Nephron (organoid): ENCODE results near the gene FUT1.

ENCODE experiments used
- H3K27ac Mint-ChIP-seq, 3 experiments: 2 replicates each; pipeline ENCODE4 v1.8.0; 2020; ENCODE audit warnings: mixed read lengths in 3 of 3, mild to moderate bottlenecking in 2 of 3, moderate library complexity in 1 of 3
- H3K27me3 Mint-ChIP-seq: 2 replicates; pipeline ENCODE4 v1.8.0; 2021; ENCODE audit warnings: low read depth, mild to moderate bottlenecking, moderate library complexity, mixed read lengths
- H3K36me3 Mint-ChIP-seq: 2 replicates; pipeline ENCODE4 v1.8.0; 2020; ENCODE audit warnings: low read depth, mixed read lengths
- H3K4me1 Mint-ChIP-seq: 2 replicates; pipeline ENCODE4 v1.8.0; 2020; ENCODE audit warnings: mixed read lengths
- H3K4me3 Mint-ChIP-seq, 3 experiments: 2 replicates each; pipeline ENCODE4 v1.8.0; 2020; ENCODE audit warnings: mild to moderate bottlenecking in 3 of 3, mixed read lengths in 3 of 3, moderate library complexity in 2 of 3
- H3K9me3 Mint-ChIP-seq: 2 replicates; pipeline ENCODE4 v1.8.0; 2020; ENCODE audit warnings: mixed read lengths
- TF ChIP-seq, protein P1 (sequence below), 3 experiments: fragments of 200-600 bp; sonication (generic); IDR thresholded peaks; one replicate each; pipeline ENCODE4 v1.5.0; 2021; ENCODE audit warnings: antibody characterized with exemption in 3 of 3; ENCODE audit not compliant: unreplicated experiment in 3 of 3

Gene FUT1

DNA sequence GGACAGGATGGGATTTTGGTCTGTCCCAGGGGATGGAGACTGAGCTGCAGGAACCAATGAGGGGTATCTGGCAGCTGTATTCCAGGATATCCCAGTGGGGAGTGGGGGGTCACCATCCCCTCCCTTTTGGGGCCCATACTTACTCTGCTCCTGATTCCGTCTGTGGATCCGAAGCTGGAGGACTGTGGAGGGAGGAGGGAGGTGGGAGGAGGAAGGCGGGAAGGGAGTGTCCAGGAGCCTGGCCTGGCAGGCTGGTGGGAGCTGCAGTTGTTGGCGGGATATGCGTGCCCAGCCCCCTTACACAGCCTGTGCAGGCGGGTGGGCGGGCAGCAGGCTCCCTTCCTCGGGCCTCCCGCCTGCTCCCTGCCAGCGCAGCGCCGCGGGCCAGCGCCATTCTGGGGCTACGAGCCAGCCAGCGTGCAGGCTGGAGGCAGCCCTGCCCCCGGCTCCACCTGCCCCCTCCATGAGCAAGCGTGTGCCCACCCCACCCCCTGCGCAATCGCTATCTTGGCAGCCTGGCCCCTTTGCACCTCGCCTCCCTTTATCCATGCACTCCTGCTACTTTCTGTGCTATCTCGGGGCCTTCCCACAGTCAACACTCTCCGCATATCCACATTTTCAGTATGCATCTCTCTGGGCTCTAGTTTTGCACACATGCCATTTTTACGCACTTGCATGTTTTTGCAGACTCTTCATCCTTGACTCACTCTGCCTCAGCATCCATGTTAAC, 35.7 kb downstream of the FUT1 start:
- Mint-ChIP-seq H3K4me3 (peak overlapping the region; percentile 82 to 89 (median 84)), H3K27ac (peak overlapping the region; percentile 92 to 98 (median 96)), H3K4me1 (peaks cover 50% of the 10 kb centered on the region), H3K36me3 (peaks cover 4% of the 10 kb centered on the region), H3K27me3 (no peaks in the 10 kb centered on the region), H3K9me3 (no peaks in the 10 kb centered on the region)
- TF ChIP-seq, protein P1, sequence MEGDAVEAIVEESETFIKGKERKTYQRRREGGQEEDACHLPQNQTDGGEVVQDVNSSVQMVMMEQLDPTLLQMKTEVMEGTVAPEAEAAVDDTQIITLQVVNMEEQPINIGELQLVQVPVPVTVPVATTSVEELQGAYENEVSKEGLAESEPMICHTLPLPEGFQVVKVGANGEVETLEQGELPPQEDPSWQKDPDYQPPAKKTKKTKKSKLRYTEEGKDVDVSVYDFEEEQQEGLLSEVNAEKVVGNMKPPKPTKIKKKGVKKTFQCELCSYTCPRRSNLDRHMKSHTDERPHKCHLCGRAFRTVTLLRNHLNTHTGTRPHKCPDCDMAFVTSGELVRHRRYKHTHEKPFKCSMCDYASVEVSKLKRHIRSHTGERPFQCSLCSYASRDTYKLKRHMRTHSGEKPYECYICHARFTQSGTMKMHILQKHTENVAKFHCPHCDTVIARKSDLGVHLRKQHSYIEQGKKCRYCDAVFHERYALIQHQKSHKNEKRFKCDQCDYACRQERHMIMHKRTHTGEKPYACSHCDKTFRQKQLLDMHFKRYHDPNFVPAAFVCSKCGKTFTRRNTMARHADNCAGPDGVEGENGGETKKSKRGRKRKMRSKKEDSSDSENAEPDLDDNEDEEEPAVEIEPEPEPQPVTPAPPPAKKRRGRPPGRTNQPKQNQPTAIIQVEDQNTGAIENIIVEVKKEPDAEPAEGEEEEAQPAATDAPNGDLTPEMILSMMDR (IDR thresholded peaks at IDR 0.05; ENCODE audit: unreplicated experiment in 3 of 3): no peak

GRCh38 chr19:48715681-48716171, 36.7 kb downstream of the FUT1 start:
- TF ChIP-seq, protein P1 (IDR thresholded peaks at IDR 0.05; ENCODE audit: unreplicated experiment in 3 of 3): no peak
- H3K4me3 Mint-ChIP-seq: peak overlapping the region; percentile 82 to 87 (median 84)
- no peaks in the 10 kb centered on the region for H3K9me3 Mint-ChIP-seq
- peaks cover 45% of the 10 kb centered on the region for H3K4me1 Mint-ChIP-seq
- H3K27me3 Mint-ChIP-seq: no peaks in the 10 kb centered on the region
- peak overlapping the region; percentile 92 to 98 (median 96) for H3K27ac Mint-ChIP-seq
- peaks cover 4% of the 10 kb centered on the region for H3K36me3 Mint-ChIP-seq

- H3K9me3 Mint-ChIP-seq: no peaks in the 10 kb centered on the region
- H3K4me1 Mint-ChIP-seq: peaks cover 38% of the 10 kb centered on the region
- peak overlapping the region; percentile 82 to 87 (median 84) for H3K4me3 Mint-ChIP-seq
- H3K27me3 Mint-ChIP-seq: no peaks in the 10 kb centered on the region
- TF ChIP-seq, protein P1 (IDR thresholded peaks at IDR 0.05; ENCODE audit: unreplicated experiment in 3 of 3): no peak
- peaks cover 4% of the 10 kb centered on the region for H3K36me3 Mint-ChIP-seq
- peak overlapping the region; percentile 92 to 98 (median 96) for H3K27ac Mint-ChIP-seq
Observed at GRCh38 chr19:48714759-48715675, 37.4 kb downstream of the FUT1 start.

GRCh38 chr19:48713864-48714755, 38.3 kb downstream of the FUT1 start:
- Mint-ChIP-seq H3K27ac (peak overlapping the region; percentile 92 to 98 (median 96)), H3K9me3 (no peaks in the 10 kb centered on the region), H3K36me3 (peaks cover 4% of the 10 kb centered on the region), H3K4me1 (peaks cover 33% of the 10 kb centered on the region), H3K4me3 (peak overlapping the region; percentile 82 to 87 (median 84)), H3K27me3 (no peaks in the 10 kb centered on the region)
- TF ChIP-seq, protein P1 (IDR thresholded peaks at IDR 0.05; ENCODE audit: unreplicated experiment in 3 of 3): no peak

DNA sequence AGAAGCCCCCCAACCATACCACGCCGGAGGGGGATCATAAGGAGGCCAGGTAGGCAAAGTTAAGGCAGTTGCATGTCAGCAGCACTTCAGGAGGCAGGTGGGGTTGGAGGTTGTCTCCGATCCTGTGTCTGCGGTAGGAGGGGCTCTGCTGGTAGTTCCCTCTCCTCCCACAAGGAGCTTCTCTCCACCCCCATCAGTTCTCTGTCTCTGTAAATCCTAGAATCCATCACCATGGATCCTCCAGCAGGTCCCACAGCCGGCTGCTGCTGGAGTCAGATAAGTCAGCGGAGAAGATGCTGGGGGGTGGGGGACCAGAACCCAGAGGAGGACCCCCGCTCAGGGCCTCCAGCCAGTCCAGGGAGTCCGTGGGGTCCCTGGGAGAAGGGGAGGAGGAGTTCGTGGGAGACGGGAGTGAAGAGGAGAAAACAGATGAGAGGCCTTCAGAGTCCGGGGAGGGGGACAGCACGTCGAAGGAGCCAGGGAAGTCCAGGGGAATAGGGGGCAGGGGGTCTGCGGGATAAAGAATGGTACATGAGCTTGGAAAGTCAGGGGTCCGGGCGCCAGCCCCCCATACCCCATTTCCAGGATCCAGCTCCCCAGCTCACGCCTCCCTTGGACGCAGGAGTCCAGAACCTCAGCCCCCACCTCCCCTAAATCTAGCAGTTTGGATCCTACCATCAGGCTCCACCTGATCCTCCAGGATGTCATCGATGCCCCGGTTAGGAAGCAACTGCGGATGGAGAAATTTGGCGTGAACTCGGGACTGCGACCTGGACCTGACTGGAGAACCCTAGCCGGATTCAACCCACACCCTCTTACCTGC, 39.2 kb downstream of the FUT1 start:
- peak overlapping the region; percentile 82 to 87 (median 84) for H3K4me3 Mint-ChIP-seq
- H3K9me3 Mint-ChIP-seq: no peaks in the 10 kb centered on the region
- H3K27me3 Mint-ChIP-seq: no peaks in the 10 kb centered on the region
- peak overlapping the region in 2 of 3 experiments; percentile 60 to 96 for H3K27ac Mint-ChIP-seq
- TF ChIP-seq, protein P1 (IDR thresholded peaks at IDR 0.05; ENCODE audit: unreplicated experiment in 3 of 3): peak in 1 of 3 experiments; percentile 26
- H3K4me1 Mint-ChIP-seq: peaks cover 24% of the 10 kb centered on the region
- H3K36me3 Mint-ChIP-seq: peaks cover 8% of the 10 kb centered on the region
